ENCODE measurements around the gene DNAJB9.
A peak's percentile ranks its signal among the peaks of the same experiment; 100 is the strongest.
"Not testable (repeated sequence)": the region's sequence is repeated elsewhere in the genome, so short reads cannot be mapped to it uniquely, and the experiment has no call there.

Gene DNAJB9

GRCh38 chr7:108569381-108570145 is at the start of gene DNAJB9, which contains the start of gene THAP5:
TSS of gene DNAJB9 (plus strand) at chr7:108569874. CDS start at chr7:108571727, 1,853 bp downstream.
TSS of gene THAP5 (minus strand) at chr7:108569706. CDS start at chr7:108569569, 137 bp downstream.
- DNase-seq (ENCODE audit: low spot score) = peak; percentile 97

DNA sequence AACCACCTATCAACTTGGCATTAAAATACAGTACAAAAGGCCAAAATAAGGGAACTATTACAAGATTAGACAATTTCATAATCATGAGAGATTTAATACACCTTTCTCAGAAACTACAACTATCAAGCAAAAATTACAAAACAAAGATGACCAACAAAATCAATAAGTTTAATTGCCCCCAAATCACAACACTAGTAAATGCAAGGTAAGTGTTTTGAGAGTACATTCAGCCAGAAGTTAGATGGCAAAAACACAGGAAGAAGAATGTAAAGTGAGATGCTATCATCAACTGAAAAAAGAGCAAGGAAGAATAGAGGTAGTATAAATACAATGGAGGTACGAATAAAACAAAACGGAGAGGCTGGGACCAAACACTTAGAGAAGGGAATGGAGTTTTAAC is 46.9 kb upstream of the DNAJB9 start:
- no peak for DNase-seq (ENCODE audit: low spot score)

- peak; percentile 90 for DNase-seq (ENCODE audit: low spot score)
Measured at GRCh38 chr7:108525327-108525984, 44.2 kb upstream of the DNAJB9 start.

GRCh38 chr7:108525985-108526767 is 43.5 kb upstream of the DNAJB9 start, which contains the start of gene PNPLA8:
TSS of gene PNPLA8 (minus strand) at chr7:108526135. CDS start at chr7:108515491, 10,644 bp downstream.
- peak; percentile 98 for DNase-seq (ENCODE audit: low spot score)

DNA sequence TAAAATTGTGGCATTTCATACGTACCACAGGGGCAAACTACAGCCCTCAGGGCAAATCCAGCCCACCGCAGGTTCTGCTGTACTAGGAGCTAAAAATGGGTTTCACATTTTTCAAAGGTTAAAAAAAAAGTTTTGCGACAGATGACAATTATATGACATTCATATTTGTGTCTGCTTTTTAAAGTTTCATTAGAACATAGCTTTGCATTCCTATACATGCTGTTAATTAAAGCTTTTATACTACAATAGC is 43.0 kb upstream of the DNAJB9 start:
- DNase-seq (ENCODE audit: low spot score) = no peak

DNA sequence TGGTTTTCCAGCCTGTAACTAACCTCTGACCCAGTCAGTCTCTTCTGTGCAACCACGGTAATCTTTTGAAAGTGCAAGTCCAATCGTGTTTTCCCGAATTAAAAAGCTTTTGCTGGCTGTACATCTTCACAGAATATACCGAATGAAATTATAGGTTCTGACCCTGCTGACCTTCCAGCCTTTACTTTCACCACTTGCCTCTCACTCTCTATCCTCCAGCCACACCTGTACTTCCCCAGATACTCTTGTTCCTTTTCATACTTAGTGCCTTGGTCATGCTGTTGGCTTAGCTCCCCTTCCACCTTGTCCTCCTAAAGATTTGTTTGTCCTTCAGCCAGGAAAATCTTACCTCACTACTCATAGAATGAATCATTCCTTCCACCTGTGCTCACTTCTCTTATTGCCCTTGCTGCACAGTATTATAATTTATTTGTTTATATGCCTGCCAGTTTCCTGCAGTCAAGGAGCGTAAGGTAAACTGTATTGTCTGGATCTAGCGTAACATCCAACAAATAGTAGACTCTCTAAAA is 41.4 kb upstream of the DNAJB9 start:
- no peak for DNase-seq (ENCODE audit: low spot score)

DNA sequence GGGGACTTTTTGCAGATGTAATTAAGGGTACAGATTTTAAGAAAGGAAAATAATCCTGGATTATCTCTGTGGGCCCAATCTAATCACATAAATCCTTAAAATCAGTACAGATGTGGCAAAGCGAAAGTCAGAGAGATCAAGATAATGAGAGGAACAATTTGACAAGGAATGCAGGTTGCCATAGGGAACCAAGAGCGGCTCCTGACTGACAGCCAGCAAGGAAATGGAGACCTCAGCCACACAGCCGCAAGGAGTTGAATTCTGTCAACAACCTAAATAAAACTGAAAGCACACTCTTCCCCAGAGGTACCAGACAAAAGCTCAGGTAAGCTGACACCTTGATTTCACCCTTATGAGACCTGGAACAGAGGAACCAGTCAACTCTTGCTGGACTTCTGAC is 40.3 kb upstream of the DNAJB9 start:
- DNase-seq (ENCODE audit: low spot score) = no peak

DNA sequence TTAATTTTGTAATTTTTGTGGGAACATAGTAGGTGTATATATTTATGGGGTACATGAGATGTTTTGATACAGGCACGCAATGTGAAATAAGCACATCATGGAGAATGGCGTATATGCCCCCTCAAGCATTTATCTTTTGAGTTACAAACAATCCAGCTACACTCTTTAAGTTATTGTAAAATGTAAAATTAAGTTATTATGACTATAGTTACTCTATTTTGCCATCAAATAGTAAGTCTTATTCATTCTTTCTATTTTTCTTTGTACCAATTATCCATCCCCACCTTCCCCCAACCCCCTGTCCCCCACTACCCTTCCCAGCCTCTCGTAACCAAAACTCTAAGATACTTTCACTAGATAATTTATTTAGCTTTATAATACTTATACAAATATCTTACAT is 36.0 kb upstream of the DNAJB9 start:
- no peak for DNase-seq (ENCODE audit: low spot score)

GRCh38 chr7:108535257-108535656 is 34.4 kb upstream of the DNAJB9 start:
- DNase-seq (ENCODE audit: low spot score) = no peak

DNA sequence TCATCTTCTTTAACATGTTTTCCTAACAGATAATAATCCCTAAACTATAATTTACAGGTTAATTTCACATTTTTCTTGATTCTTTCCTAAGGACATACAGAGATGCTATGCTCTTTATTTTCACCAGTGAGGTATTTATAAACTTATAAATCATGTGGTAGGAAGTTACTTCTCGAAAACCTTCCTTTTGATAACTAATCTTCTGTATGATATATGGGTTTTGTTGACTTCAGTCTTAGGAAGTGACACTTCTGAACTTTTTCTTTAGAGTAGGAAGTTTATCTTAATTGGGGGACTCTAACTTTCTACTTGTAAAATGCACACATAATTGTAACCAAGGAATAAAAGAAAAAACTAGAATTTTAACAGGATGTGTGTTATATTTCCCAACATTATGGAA is 33.9 kb upstream of the DNAJB9 start:
- DNase-seq (ENCODE audit: low spot score) = no peak

DNA sequence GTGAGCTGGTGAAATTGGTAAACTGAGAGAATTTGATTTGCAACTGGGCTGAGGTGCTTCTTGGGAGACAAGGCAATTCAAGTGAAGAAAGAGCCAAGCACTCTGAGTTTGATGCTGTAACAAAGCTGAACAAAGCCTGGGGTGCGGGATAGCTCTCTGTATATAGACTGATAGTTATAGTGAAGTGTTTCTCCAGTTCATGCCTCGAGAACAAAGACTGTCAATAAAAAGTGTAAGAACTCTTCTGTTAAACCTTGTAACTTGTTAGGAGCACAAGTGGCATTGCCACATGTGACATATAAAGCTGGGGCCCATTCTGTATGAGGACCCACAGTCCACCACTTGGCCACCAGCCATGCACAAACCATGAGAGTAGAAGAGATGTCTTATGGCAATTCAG is 32.4 kb upstream of the DNAJB9 start:
- DNase-seq (ENCODE audit: low spot score) = no peak

GRCh38 chr7:108538236-108538635 is 31.4 kb upstream of the DNAJB9 start:
- DNase-seq (ENCODE audit: low spot score) = not testable (repeated sequence)

- not testable (repeated sequence) for DNase-seq (ENCODE audit: low spot score)
Measured at GRCh38 chr7:108538685-108539084, 31.0 kb upstream of the DNAJB9 start.

- no peak for DNase-seq (ENCODE audit: low spot score)
Measured at GRCh38 chr7:108541478-108541877, 28.2 kb upstream of the DNAJB9 start.

DNA sequence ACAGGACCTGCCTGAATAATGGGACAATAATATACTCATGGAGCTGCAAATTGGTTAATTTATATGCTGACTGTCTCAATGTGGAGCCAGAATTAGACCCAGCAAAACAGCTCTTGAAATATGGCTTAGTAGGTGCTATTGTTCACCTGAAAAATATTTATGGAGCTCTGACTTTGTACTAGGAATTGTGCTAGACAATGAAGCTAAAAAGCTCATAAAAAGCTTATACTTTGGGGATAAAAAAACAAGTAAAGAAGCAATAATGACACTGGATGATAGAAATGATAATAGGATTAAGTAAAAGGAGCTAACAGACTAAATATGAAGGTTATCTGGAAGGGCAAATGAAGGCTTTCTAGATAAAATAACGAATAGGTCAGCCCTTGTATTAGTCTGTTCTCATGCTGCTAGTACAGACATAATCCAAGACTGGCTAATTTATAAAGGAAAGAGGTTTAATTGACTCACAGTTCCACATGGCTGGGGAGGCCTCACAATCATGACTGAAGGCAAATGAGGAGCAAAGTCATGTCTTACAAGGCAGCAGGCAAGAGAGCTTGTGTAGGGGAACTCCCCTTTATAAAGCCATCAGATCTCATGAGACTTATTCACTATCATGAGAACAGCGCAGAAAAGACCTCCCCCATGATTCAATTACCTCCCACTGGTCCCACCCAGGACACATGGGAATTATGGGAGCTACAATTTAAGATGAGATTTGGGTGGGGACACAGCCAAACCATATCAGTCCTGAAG is 21.4 kb upstream of the DNAJB9 start:
- not testable (repeated sequence) for DNase-seq (ENCODE audit: low spot score)

DNA sequence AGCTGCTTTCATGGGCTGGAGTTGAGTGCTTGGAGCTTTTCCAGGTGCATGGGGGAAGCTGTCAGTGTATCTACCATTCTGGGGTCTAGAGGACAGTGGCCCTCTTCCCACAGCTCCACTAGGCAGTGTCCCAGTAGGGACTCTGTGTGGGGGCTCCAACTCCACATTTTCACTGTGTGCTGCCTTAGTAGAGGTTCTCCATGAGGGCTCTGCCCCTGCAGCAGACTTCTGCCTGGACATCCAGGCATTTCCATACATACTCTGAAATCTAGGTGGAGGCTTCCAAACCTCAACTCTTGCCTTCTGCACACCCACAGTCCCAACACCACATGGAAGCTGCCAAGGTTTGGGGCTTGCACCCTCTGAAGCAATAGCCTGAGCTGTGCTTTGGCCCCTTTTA is 13.0 kb upstream of the DNAJB9 start:
- DNase-seq (ENCODE audit: low spot score) = not testable (repeated sequence)

GRCh38 chr7:108557191-108557590 is 12.5 kb upstream of the DNAJB9 start:
- no peak for DNase-seq (ENCODE audit: low spot score)

GRCh38 chr7:108557617-108558016 is 12.1 kb upstream of the DNAJB9 start:
- DNase-seq (ENCODE audit: low spot score) = no peak

DNA sequence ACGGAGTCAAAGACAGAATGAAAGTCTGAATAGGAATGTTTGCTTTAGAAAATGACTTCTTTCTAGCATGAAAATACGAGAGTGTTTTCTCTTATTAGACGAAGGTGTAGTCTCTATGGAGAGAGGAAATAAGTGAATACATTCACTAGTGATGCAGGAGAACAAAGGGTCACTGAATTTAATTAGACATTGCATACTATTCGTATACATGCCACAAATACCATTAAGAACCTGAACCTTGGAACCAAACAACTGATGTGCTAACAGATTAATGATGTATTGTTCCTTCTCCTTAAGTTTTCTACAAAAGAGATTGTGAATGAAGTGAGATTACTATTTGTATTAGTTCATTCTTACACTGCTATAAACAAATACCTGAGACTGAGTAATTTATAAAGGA is 10.4 kb upstream of the DNAJB9 start:
- DNase-seq (ENCODE audit: low spot score) = no peak

DNA sequence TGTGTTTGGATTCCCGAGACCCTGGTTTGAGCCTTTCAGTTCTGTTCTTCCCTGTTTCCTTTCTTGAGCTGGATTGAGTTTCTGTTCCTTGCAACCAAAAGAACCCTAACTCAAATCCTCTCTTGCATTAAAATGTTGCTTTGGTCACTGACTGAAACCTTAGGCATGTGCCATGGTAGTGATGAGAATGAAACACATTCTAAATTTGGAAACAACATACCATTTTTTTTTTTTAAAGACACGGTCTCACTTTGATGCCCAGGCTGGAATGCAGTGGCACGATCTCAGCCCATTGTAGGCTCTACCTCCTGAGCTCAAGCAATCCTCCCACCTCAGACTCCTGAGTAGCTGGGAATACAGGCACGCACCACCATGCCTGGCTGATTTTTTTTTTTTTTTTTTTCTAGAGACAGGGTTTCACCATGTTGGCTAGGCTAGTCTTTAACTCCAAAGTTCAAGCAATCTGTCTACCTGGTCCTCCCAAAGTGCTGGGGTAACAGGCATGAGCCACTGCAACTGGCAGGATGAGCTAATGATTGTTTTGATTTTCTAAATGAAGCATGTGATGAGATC is 8.5 kb upstream of the DNAJB9 start:
- peak; percentile 5 for DNase-seq (ENCODE audit: low spot score)

DNA sequence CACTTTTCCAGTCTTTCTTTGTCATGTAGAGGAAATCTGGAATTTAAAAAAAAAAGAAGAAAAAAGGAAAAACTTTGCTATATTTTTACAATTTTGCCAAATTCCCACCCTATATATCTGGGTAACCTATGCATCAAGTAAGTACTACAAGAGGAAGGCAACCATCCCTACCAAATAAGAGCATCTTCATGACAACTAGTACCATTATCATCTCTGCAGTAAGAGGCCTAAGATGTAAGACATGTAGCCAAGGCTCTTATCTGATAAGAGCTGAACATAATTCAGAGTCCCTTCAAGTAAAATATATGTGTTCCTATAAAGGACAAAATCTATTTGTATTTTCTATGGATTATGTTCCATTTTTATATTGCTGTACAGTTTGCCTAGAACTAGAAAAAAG is 3.7 kb upstream of the DNAJB9 start:
- DNase-seq (ENCODE audit: low spot score) = no peak

Data from GM03348 (cell line).